ENCODE data around the gene FOXA3. TPM values are rescaled to one million over a fixed set of nuclear protein-coding genes. Genes with fewer than 3 reads are reported as not detected.

Gene FOXA3
- total and polyA plus RNA-seq, 2 experiments from 2014 or later, result 14.6 to 18.6 TPM

GRCh38 chr19:45901912-45902650, 38.0 kb downstream of the FOXA3 start, which contains the start of gene MYPOP:
Gene MYPOP (minus strand): TSS chr19:45902613. CDS start chr19:45901773, 840 bp downstream.
- Histone ChIP-seq H3K27ac (peak within 1 kb of the TSS; percentile 6), H3K9me2 (replicated peaks; ENCODE audit: insufficient read depth) (no peaks in the 10 kb centered on the region), H3K9me3 (ENCODE audit: low read depth) (no peaks in the 10 kb centered on the region), H3K27me3 (no peaks in the 10 kb centered on the region), H3K36me3 (replicated peaks; ENCODE audit: insufficient read depth, low read depth) (no peaks in the 10 kb centered on the region), H3K4me1 (ENCODE audit: insufficient read depth) (peaks cover 17% of the 10 kb centered on the region), H3K4me2 (peak within 1 kb of the TSS; percentile 97), H3K79me2 (peaks cover 28% of the 10 kb centered on the region), H4K20me1 (ENCODE audit: insufficient read depth, poor library complexity, severe bottlenecking) (peaks cover 6% of the 10 kb centered on the region), H3K4me3 (peak within 1 kb of the TSS; percentile 64), H2AFZ (peak within 1 kb of the TSS; percentile 57)
- DNase-seq (ENCODE audit: low spot score), result peak; percentile 57
- TF ChIP-seq EZH2 (IDR thresholded peaks at IDR 0.05; ENCODE audit: borderline replicate concordance) (no peak), CTCF (IDR thresholded peaks at IDR 0.05; ENCODE audit: poor library complexity) (no peak), EZH2phosphoT487 (IDR thresholded peaks at IDR 0.05; ENCODE audit: low read depth, severe bottlenecking, unreplicated experiment) (no peak)
- under 1% methylated on average over 33 of the region's 47 CpGs for WGBS (ENCODE audit: low lambda C conversion rate, missing lambda C conversion rate)

- no peaks in the 10 kb centered on the region for H3K9me2 ChIP-seq (replicated peaks; ENCODE audit: insufficient read depth)
- no peaks in the 10 kb centered on the region for H3K36me3 ChIP-seq (replicated peaks; ENCODE audit: insufficient read depth, low read depth)
- H2AFZ ChIP-seq, result peak overlapping the region; percentile 34
- H3K27me3 ChIP-seq, result no peaks in the 10 kb centered on the region
- no peak for TF ChIP-seq CTCF (IDR thresholded peaks at IDR 0.05; ENCODE audit: poor library complexity)
- H3K4me1 ChIP-seq (ENCODE audit: insufficient read depth), result peaks cover 17% of the 10 kb centered on the region
- H3K27ac ChIP-seq, result no peak overlapping the region
- H3K79me2 ChIP-seq, result peaks cover 28% of the 10 kb centered on the region
- peaks cover 6% of the 10 kb centered on the region for H4K20me1 ChIP-seq (ENCODE audit: insufficient read depth, poor library complexity, severe bottlenecking)
- WGBS (ENCODE audit: low lambda C conversion rate, missing lambda C conversion rate), result 6% methylated on average over 66 of the region's 73 CpGs
- H3K9me3 ChIP-seq (ENCODE audit: low read depth), result no peaks in the 10 kb centered on the region
- H3K4me2 ChIP-seq, result peak overlapping the region; percentile 97
- DNase-seq (ENCODE audit: low spot score), result peak; percentile 99
- H3K4me3 ChIP-seq, result peak overlapping the region; percentile 31
Observed at GRCh38 chr19:45902651-45903625, 38.8 kb downstream of the FOXA3 start.

- H3K79me2 ChIP-seq, result peaks cover 17% of the 10 kb centered on the region
- H2AFZ ChIP-seq, result no peak overlapping the region
- WGBS (ENCODE audit: low lambda C conversion rate, missing lambda C conversion rate), result 86% methylated on average over 10 of the region's 10 CpGs
- TF ChIP-seq EZH2phosphoT487 (IDR thresholded peaks at IDR 0.05; ENCODE audit: low read depth, severe bottlenecking, unreplicated experiment) (no peak), EZH2 (IDR thresholded peaks at IDR 0.05; ENCODE audit: borderline replicate concordance) (no peak), CTCF (IDR thresholded peaks at IDR 0.05; ENCODE audit: poor library complexity) (no peak)
- no peak overlapping the region for H3K27ac ChIP-seq
- H3K4me3 ChIP-seq, result no peak overlapping the region
- H3K36me3 ChIP-seq (replicated peaks; ENCODE audit: insufficient read depth, low read depth), result no peaks in the 10 kb centered on the region
- H4K20me1 ChIP-seq (ENCODE audit: insufficient read depth, poor library complexity, severe bottlenecking), result peaks cover 6% of the 10 kb centered on the region
- H3K27me3 ChIP-seq, result no peaks in the 10 kb centered on the region
- H3K4me1 ChIP-seq (ENCODE audit: insufficient read depth), result peaks cover 17% of the 10 kb centered on the region
- H3K9me2 ChIP-seq (replicated peaks; ENCODE audit: insufficient read depth), result no peaks in the 10 kb centered on the region
- no peak overlapping the region for H3K4me2 ChIP-seq
- no peak for DNase-seq (ENCODE audit: low spot score)
- H3K9me3 ChIP-seq (ENCODE audit: low read depth), result no peaks in the 10 kb centered on the region
Observed at GRCh38 chr19:45905011-45905410, 40.9 kb downstream of the FOXA3 start.
